ENCODE measurements around the gene LDLRAD4.

Gene LDLRAD4

DNA sequence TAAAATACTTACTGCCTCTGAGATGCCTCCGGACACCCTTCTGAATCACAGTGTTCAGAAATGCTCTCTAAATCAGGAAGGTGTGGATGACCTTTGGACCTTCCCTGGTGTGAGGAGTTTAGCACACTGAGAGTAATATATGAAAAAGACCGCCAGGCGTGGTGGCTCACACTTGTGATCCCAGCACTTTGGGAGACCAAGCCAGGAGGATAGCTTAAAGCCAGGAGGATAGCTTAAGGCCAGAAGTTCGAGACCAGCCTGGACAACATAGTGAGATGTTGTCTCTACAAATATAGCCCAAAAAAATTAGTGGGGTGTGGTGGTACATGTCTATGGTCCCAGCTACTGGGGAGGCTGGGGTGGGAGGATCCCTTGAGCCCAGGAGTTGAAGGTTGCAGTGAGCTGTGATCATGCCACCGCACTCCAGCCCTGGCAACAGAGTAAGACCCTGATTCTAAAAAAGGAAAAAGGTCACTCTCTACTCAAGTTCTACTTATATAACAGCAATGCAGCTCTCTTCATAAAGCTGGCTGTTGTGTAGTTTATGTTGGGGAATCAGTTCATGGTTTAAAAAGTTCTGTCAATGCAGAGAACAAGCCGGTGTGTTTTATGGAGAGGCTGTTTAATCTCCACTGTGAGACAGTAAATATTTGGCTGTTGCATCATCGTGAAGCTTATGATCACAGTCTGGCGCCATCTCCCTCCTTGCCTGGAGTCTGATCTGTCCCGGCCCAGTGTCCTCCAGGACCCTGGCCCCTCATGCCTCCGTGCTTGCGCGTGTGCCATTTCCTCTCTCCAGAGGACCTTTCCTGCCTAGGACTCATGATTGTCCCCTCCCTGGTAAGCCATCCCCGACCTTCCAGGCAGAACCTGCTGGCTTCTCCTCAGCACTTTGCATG, 323.3 kb downstream of the LDLRAD4 start:
- no peak for TF ChIP-seq ZFX (IDR thresholded peaks at IDR 0.05)
- TF ChIP-seq, protein P1, sequence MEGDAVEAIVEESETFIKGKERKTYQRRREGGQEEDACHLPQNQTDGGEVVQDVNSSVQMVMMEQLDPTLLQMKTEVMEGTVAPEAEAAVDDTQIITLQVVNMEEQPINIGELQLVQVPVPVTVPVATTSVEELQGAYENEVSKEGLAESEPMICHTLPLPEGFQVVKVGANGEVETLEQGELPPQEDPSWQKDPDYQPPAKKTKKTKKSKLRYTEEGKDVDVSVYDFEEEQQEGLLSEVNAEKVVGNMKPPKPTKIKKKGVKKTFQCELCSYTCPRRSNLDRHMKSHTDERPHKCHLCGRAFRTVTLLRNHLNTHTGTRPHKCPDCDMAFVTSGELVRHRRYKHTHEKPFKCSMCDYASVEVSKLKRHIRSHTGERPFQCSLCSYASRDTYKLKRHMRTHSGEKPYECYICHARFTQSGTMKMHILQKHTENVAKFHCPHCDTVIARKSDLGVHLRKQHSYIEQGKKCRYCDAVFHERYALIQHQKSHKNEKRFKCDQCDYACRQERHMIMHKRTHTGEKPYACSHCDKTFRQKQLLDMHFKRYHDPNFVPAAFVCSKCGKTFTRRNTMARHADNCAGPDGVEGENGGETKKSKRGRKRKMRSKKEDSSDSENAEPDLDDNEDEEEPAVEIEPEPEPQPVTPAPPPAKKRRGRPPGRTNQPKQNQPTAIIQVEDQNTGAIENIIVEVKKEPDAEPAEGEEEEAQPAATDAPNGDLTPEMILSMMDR (conservative IDR thresholded peaks at IDR 0.05), result no peak
- peak overlapping the region; percentile 12; the same call in 1 of the 2 replicates for H3K27ac ChIP-seq

DNA sequence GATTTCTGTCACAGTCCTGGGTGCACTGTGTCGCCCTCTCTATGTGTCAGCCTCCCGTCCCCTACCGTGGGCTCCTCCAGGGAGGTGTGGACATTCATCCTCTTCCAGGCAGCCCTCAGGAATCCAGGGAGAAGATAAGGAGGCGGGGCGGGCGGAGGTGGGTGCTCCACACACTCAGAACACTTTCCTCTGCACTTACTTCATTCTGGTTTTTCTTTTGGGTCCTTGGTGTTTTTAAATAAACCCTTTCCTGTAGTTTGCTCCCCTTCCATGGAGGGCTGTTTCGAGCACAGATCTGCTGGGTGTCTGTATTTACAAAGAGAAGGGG, 323.9 kb downstream of the LDLRAD4 start:
- peak overlapping the region; percentile 12; the same call in 1 of the 2 replicates for H3K27ac ChIP-seq
- TF ChIP-seq, protein P1 (conservative IDR thresholded peaks at IDR 0.05), result no peak
- TF ChIP-seq ZFX (IDR thresholded peaks at IDR 0.05), result no peak

DNA sequence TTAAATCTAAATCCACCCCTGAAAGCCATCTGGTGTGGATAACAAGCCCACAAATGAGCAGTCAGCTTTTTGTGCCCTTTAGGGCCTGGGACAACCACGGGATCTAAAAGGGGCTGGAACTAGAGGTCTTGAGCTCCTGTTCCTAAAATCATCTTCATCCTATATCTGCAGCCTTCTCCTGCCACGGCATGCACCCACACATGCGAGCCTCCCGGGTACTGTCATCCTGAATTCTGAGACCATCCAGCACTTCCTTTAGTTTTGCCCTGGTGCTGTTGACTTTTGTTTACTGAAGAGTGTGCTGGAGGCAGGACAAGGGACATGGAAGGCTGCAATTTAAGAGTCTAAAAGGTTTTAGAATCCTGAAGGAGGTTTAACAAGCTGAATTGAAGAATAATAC, 324.6 kb downstream of the LDLRAD4 start:
- no peak overlapping the region for H3K27ac ChIP-seq
- no peak for TF ChIP-seq ZFX (IDR thresholded peaks at IDR 0.05)
- TF ChIP-seq, protein P1 (conservative IDR thresholded peaks at IDR 0.05), result no peak

DNA sequence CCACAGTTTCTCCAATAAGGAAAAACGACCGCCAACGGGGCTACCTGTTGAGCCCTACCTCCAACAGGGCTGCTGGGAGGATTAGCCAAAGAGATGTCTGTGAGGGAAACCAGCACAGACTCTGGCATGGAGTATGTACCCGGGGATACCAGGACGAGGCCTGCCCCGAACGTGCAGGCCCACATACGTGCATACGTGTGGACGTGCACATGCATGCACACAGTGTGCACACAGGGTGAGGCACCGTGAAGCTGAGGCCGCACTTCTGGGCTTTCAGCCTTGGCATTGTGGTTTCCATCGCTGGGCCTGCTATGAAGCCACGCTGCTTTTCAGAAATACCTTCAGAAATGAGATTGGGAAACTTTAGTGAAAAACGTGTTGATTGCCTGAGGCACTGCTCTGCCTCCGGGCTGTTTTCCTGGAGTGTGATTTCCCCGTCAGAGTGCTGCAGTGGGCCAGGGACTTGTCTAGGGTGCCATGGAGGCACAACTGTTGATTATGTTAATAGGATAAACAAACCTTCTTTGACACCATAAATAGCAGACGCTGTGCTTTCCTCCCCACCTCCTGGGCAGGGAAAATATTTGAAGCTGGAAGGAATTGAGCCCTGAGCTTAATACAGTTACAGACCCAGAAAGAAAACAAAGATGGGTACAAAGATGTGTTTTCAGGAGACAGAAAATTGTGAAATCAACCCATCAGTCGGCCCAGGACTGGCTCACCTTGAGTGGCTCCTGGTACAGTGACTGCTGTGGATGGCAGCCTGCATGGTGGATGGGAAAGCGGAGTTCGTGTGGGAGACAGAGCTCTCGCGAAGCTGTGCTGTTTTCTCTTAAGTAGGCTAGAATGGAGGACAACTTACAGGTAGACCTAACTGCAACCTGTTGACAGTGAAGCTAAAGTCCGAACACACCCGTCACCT, 325.5 kb downstream of the LDLRAD4 start:
- H3K27ac ChIP-seq, result no peak overlapping the region

DNA sequence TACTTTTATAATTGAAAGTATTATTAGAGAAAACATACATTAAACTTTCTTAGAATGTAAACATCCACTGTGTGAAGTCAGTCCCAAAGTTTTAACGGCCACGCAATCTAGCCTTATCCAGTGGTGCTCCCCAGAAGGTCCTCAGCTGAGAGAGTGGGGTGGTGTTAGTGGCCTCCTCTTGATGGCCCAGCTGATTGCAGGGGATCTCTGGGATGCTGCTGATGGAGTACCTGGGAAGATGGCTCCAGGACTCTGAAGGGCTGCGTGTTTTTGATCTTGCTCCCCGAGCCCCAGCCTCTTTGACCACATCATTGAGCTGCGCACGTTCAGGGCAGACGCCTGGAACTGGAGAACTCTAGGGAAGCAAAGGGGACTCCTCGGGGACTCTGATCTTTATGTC, 326.4 kb downstream of the LDLRAD4 start:
- no peak overlapping the region for H3K27ac ChIP-seq
- no peak for TF ChIP-seq ZFX (IDR thresholded peaks at IDR 0.05)
- TF ChIP-seq, protein P1 (conservative IDR thresholded peaks at IDR 0.05), result no peak

More for the DNA sequence above, 325.5 kb downstream of the LDLRAD4 start:
- TF ChIP-seq, protein P1 (conservative IDR thresholded peaks at IDR 0.05), result no peak
- TF ChIP-seq ZFX (IDR thresholded peaks at IDR 0.05), result no peak

DNA sequence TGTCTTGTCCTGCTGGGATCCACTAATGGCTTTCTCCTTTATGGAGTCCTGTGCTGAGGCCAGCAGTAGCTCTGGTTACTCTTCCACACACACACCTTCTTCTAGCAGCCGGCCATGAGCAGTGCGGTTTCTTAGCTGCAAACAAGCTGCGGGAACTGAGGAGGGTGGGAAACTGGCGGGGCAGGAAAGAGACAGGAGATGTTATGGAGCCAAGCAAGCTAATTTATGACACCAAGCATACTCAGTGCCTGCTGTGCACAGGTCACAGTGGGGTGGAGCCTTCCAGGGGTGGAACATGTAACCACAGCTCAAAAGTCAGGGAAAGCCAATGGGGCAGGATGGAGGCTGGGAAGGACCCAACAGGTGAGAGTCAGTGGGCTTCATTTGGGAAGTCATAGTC, 327.0 kb downstream of the LDLRAD4 start:
- H3K27ac ChIP-seq, result no peak overlapping the region
- no peak for TF ChIP-seq ZFX (IDR thresholded peaks at IDR 0.05)
- TF ChIP-seq, protein P1 (conservative IDR thresholded peaks at IDR 0.05), result no peak

DNA sequence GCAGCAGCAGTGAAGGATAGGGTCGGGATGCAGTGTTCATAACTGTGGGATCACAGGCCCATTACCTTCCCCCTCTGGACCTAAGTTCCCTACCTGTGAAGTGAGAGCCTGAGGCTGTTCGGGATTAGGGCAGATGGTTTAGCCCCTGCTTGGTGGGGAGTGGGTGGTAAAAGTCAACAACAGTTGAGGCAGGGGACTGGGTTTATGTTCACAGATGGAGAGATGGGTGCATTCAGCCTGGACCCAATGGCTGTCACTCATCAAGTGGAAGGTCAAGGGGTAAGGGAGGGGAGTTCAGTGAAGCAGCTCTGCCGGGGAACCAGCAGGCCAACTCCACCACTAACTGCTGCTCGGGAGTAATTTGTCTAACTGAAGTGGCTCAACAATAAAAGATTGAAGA, 327.4 kb downstream of the LDLRAD4 start:
- TF ChIP-seq, protein P1 (conservative IDR thresholded peaks at IDR 0.05), result no peak
- H3K27ac ChIP-seq, result no peak overlapping the region
